K562 (cell line): ENCODE measurements around the gene SAMD4A. TPM values are rescaled to one million over a fixed set of nuclear protein-coding genes. Genes with fewer than 3 reads are reported as not detected.

Experiments used
- ATAC-seq: fragments of 200-7000 bp; cut with Tn5 transposase; 3 replicates; pipeline ENCODE4 v1.9.1; 2020; ENCODE audit warnings: moderate library complexity
- BruUV-seq: library from RNA; stranded (reverse); fragments of 400-500 nt; replicated peaks from 2 replicates; lab custom pipeline; 2021; lab: Mats Ljungman, UMichigan
- CTCF ChIA-PET: fragments of 300-600 bp; formaldehyde crosslinking; extraction: SDS; loops from one replicate; lab custom pipeline; 2021; ENCODE audit warnings: low intra/inter-chr PET ratio; lab: Yijun Ruan, JAX
- POLR2A ChIA-PET: fragments of 300-600, 350-650 bp; sonication (Branson Sonifier 250); formaldehyde crosslinking; extraction: SDS; loops from one replicate; lab custom pipeline; 2021; ENCODE audit warnings: antibody characterized with exemption, inconsistent platforms; lab: Yijun Ruan, JAX
- DNase-seq, 4 experiments: peaks; one replicate each; pipeline versions ENCODE4 v3.0.0 to v3.0.0-alpha.2; 2011 to 2018; ENCODE audit warnings: low spot score in 3 of 4, mixed read lengths in 3 of 4; ENCODE audit errors: extremely low read depth in 1 of 4
- FAIRE-seq: peaks from 2 replicates; lab custom pipeline; 2011; peaks lifted over from hg19 to GRCh38; lab: Jason Lieb, UNC
- H2AFZ ChIP-seq: 2 replicates; pipeline ENCODE4 v1.6.0; 2011; ENCODE audit warnings: low read depth, low read length, control low read depth, inconsistent platforms
- H3K27ac ChIP-seq: fragments of 200-600 bp; 3 replicates; pipeline ENCODE4 v1.8.0; 2011; ENCODE audit warnings: low read depth, mild to moderate bottlenecking, control low read depth, inconsistent platforms, low read length, moderate library complexity, mixed read lengths; ENCODE audit errors: extremely low read depth
- H3K27me3 ChIP-seq, 2 experiments: fragments of 300-600 bp in 1 of 2; 2 replicates in 1 of 2; 3 replicates in 1 of 2; pipeline versions ENCODE4 v1.6.0 to v1.8.0; 2011; ENCODE audit warnings: inconsistent platforms in 2 of 2, low read length in 2 of 2, mild to moderate bottlenecking in 1 of 2, mixed read lengths in 1 of 2, moderate library complexity in 1 of 2; ENCODE audit not compliant: control insufficient read depth in 2 of 2, insufficient read depth in 2 of 2
- H3K36me3 ChIP-seq: fragments of 300-600 bp; 3 replicates; pipeline ENCODE4 v1.8.0; 2011; ENCODE audit warnings: mild to moderate bottlenecking, low read length, inconsistent platforms; ENCODE audit not compliant: control insufficient read depth, insufficient read depth
- H3K4me1 ChIP-seq, 2 experiments: fragments of 200-600 bp in 1 of 2; replicated peaks in 1 of 2; 2 replicates in 1 of 2; 3 replicates in 1 of 2; pipeline versions ENCODE4 v1.5.1 to v1.8.0; 2011; ENCODE audit warnings: inconsistent platforms in 2 of 2, low read length in 2 of 2, mild to moderate bottlenecking in 1 of 2, mixed read lengths in 1 of 2, moderate library complexity in 1 of 2; ENCODE audit not compliant: control insufficient read depth in 2 of 2, insufficient read depth in 2 of 2
- H3K4me2 ChIP-seq: 2 replicates; pipeline ENCODE4 v1.6.1; 2011; ENCODE audit warnings: low read length, control low read depth, inconsistent platforms, mixed read lengths; ENCODE audit not compliant: insufficient read depth
- H3K4me3 ChIP-seq: fragments of 200-600 bp; sonication (generic), shearing (Covaris generic); 2 replicates; pipeline ENCODE4 v1.5.1; 2016; ENCODE audit warnings: control low read depth, inconsistent platforms
- H3K79me2 ChIP-seq: fragments of 200-600 bp; 3 replicates; pipeline ENCODE4 v1.8.0; 2011; ENCODE audit warnings: low read length, inconsistent platforms; ENCODE audit not compliant: control insufficient read depth, insufficient read depth
- H3K9ac ChIP-seq, 2 experiments: 2 replicates each; pipeline versions ENCODE4 v1.6.0 to v1.6.1; 2011; ENCODE audit warnings: low read depth in 2 of 2, low read length in 2 of 2, control low read depth in 1 of 2, inconsistent platforms in 1 of 2, mild to moderate bottlenecking in 1 of 2, mixed read lengths in 1 of 2; ENCODE audit not compliant: insufficient read depth in 1 of 2
- H3K9me1 ChIP-seq: one replicate; pipeline ENCODE4 v1.6.0; 2011; ENCODE audit warnings: inconsistent platforms, mild to moderate bottlenecking, low read length, moderate library complexity; ENCODE audit not compliant: control insufficient read depth, insufficient read depth
- H3K9me3 ChIP-seq: replicated peaks from 2 replicates; pipeline ENCODE4 v1.5.1; 2011; ENCODE audit warnings: low read depth, low read length, inconsistent platforms; ENCODE audit not compliant: control insufficient read depth, insufficient read depth
- H4K20me1 ChIP-seq: replicated peaks from 2 replicates; pipeline ENCODE4 v1.6.1; 2011; ENCODE audit warnings: low read length, inconsistent platforms, mixed read lengths; ENCODE audit not compliant: control insufficient read depth, insufficient read depth
- ASH1L ChIP-seq: fragments of 450-650 bp; IDR thresholded peaks from 2 replicates; pipeline ENCODE4 v1.6.1; 2018; ENCODE audit warnings: borderline replicate concordance, mild to moderate bottlenecking, low read depth; ENCODE audit not compliant: partially characterized antibody
- BRF2 ChIP-seq: IDR thresholded peaks from 3 replicates; pipeline ENCODE4 v1.6.1; 2011; ENCODE audit warnings: borderline replicate concordance, mild to moderate bottlenecking; ENCODE audit not compliant: insufficient read length, insufficient read depth
- C11orf30 ChIP-seq: fragments of 450-650 bp; IDR thresholded peaks from 2 replicates; pipeline ENCODE4 v1.6.1; 2016; ENCODE audit warnings: low read depth, mild to moderate bottlenecking
- NFRKB ChIP-seq: fragments of 450-650 bp; IDR thresholded peaks from 2 replicates; pipeline ENCODE4 v1.6.1; 2016; ENCODE audit warnings: low read depth
- RBM22 ChIP-seq: fragments of 200-400 bp; formaldehyde crosslinking; IDR thresholded peaks from 2 replicates; pipeline ENCODE4 v1.6.1; 2018; ENCODE audit warnings: low read length, low read depth; ENCODE audit not compliant: poor library complexity, severe bottlenecking
- ZNF77 ChIP-seq: fragments of 250-450 bp; sonication (Bioruptor Pico); IDR thresholded peaks from 2 replicates; pipeline ENCODE4 v1.5.0; 2020
- WGBS: fragments of 100-300 bp; shearing (Covaris generic); methylation state at CpG from one replicate; pipeline ENCODE4 v1.1.6; 2016; ENCODE audit warnings: low coverage, mixed read lengths; ENCODE audit not compliant: insufficient coverage; ENCODE audit errors: missing lambda C conversion rate; 5-methylcytosine and 5-hydroxymethylcytosine counted together
- in situ Hi-C: fragments of 300-500 bp; cut with MboI; formaldehyde crosslinking; loops from 4 replicates; pipeline ENCODE4 v1.15.0; 2018; ENCODE audit warnings: inconsistent platforms, mixed read lengths
- intact Hi-C: fragments of 100-400 bp; cut with micrococcal nuclease; formaldehyde crosslinking; loops from 2 replicates; pipeline ENCODE4 v1.14.2; 2022
- polyA plus RNA-seq, 8 experiments: library from polyadenylated mRNA; depleted of rRNA in 4 of 8; stranded (reverse) in 5 of 8; unstranded in 3 of 8; fragments of >200 nt; fragmentation: Nextera tagmentation in 2 of 8; fragmentation: Illumina TruSeq in 1 of 8; extraction: Ambion mirVana in 2 of 8; extraction: Trizol in 1 of 8; gene quantifications; 2 replicates each; pipeline versions ENCODE4 v1.2.1 to v1.2.3, GENCODE V29; 2011 to 2014; ENCODE audit warnings: inconsistent platforms in 1 of 8, missing spikeins in 1 of 8
- total RNA-seq, 7 experiments: library from RNA; depleted of rRNA in 6 of 7; stranded (reverse); fragments of >200 nt in 6 of 7; fragmentation: Illumina TruSeq in 2 of 7; extraction: Trizol in 2 of 7; gene quantifications; 2 replicates each; pipeline versions ENCODE4 v1.2.1 to v1.2.3, GENCODE V29; 2011 to 2021; ENCODE audit warnings: low replicate concordance in 1 of 7

SAMD4A gene
- total and polyA plus RNA-seq, 9 of the 15 experiments (the other 6 are each of a cell fraction or from before 2014, with no cell fraction given) = 0.66 to 6.8 (median 3.3) TPM

GRCh38 chr14:54695196-54695595 is 128.3 kb downstream of the SAMD4A start (continued):
- TF ChIP-seq C11orf30 = 0 out of 2 replicates have a peak, but pooled peaks have one; percentile 6

GRCh38 chr14:54697001-54697400 is 130.1 kb downstream of the SAMD4A start:
- CTCF ChIA-PET = no interaction called here
- Histone ChIP-seq H2AFZ (no peak overlapping the region), H3K36me3 (peaks cover 9% of the 10 kb centered on the region; the same call in 1 of the 3 replicates), H3K27ac (no peak overlapping the region), H3K4me3 (no peak overlapping the region), H3K9me3 (no peaks in the 10 kb centered on the region), H3K9me1 (no peaks in the 10 kb centered on the region), H3K4me1 (peaks cover 0 to 7% of the 10 kb centered on the region in 2 experiments; a peak in 3 of 5 replicates), H4K20me1 (no peaks in the 10 kb centered on the region)
- ATAC-seq (no peak), DNase-seq (no peak)
- BruUV-seq = no TSS peak
- in situ Hi-C loops = no loop called here
- 66% methylated on average over 5 of the region's 5 CpGs for WGBS
- POLR2A ChIA-PET = no interaction called here
- TF ChIP-seq ZNF77 (CRISPR knock-in tag) (no peak), BRF2 (no peak), NFRKB (no peak), ASH1L (no peak), RBM22 (no peak)
- TF ChIP-seq, all 486 proteins: peak for 0
- Histone ChIP-seq H3K79me2 (peaks cover 8% of the 10 kb centered on the region; the same call in 2 of the 3 replicates), H3K27me3 (no peaks in the 10 kb centered on the region), H3K9ac (no peak overlapping the region), H3K4me2 (no peak overlapping the region)
- intact Hi-C loops = loop anchor here (10.0 kb wide), 1 partner anchor 332 kb away; no protein-coding TSS in a partner anchor
- FAIRE-seq = no peak
